KG1 (cell line): ENCODE results near the gene GARNL3.

Experiments used
- DNase-seq: peaks from one replicate; lab custom pipeline; 2025; lab: John Stamatoyannopoulos, UW

The GARNL3 gene

DNA sequence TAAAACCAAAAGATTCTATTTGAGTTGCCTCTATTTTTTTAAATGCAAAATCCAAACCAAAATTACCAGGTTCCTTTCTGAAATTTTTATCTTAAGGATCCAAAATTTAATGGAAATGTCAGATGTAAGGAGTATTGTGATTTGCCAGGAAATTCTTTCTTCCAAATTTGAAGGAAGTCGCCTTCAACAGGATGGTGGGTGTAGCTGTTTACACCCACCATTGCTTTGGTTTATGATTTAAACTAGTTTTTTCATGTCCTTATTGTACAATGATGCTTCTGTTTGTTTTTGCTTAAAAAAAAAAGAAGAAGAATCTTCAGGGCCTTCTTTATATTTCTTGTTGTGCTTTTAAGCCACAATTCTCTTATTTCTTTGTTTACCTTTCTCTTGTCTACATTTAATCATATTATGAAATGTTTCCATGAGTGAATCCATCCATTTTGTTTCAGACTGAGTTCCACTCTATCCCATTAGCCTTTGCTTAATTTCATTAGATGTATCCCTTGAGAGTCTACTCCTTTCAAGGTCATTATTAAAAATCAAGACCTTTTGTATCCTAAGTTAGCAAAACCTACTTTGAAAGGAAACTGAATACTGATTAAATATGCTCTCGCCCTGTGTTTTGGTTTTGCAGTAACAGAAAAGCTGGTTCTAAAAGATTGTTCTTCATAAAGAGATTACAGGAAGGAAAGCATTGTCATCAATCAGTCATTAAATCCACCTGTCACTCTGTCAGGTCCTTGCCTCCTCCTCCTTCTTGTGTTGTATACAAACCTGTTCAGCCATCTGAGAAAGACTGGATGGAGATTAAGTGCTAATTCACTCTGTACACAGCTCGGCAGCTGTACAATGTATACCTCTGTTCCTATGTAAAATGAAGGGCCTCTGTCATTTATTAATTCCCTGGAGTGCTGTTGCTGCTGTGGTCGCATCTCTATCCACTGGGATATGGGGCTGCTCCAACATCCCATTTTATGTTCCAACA is 86.9 kb downstream of the GARNL3 start:
- no peak for DNase-seq

DNA sequence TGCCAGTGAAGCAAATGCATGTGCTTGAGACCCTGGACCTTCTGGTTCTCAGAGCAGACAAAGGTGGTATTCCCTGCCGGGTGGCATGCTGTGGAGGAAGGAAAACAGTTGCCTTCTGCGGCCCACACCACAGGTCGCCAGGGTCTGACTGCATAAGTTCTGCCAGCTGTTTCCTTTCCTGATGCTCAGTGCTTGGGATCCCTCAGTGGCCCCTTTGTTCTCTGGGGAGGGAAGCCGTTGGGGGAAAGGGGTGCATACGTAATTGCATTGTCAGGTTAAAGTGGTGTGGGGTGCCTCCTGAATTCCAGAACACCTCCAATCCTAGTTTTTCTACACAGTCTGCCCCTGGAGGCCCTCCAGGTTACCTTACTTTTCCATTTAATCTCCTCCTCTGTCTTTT is 89.3 kb downstream of the GARNL3 start:
- DNase-seq = no peak

DNA sequence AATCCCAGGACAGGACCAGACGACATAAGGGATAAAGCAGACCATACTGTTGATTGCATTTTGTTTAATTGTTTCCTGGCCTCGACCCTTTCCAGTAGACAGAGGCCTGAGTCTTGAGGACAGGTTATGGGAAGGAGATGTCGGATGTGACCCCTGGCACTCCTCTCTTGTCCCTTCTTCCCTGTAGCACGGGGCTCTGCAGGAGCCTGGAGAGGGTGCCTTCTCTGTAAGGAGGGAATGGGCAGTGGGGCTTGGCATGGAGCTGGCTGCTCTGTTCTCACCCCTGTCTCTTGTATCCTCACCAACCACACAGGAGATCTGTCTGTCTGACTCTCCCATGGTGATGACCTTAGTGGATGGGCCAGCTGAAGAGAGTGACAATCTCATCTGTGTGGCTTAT is 92.3 kb downstream of the GARNL3 start:
- no peak for DNase-seq

DNA sequence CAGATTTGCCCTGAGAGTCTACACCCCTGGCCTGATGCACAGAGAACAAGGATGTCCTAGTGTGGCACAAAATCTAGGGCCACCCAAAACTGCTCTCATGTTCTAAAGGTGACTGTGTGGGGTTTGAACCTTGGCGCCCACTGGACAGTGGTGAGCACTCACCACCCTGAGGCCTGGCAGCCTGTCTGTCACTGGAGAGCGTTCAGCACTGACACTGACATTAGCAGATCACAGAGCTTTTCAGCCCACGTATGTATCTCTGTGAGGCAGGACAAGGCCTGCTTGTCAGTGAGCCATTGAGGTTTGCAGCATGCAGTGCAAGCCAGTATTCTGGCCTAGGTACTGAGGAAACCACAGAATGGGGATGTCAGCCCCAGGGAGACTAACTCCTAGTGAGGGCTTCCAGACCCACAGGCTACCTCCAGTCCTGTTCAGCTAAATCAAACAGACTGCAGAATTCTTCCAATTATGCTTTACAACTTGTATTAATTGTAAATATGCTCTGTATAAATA is 93.5 kb downstream of the GARNL3 start:
- no peak for DNase-seq

DNA sequence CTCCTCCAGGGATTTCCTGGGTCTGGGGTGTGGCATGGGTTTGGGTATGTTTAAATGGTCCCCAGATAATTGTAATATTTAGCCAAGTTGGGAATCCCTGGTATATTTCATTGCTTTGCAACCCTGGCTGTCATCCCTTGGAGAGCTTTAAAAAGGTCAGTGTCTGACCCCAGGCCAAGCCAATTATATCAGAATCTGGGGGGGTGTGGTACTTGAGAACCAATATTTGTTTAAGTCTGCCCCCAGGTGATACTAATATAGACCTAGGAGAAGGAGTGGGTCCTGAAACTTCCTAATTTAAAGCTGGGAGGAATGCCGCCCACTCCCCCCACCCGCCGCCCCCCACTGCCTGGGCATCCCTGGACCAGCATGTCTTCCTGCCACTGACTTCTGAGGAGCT is 94.2 kb downstream of the GARNL3 start:
- DNase-seq = no peak

DNA sequence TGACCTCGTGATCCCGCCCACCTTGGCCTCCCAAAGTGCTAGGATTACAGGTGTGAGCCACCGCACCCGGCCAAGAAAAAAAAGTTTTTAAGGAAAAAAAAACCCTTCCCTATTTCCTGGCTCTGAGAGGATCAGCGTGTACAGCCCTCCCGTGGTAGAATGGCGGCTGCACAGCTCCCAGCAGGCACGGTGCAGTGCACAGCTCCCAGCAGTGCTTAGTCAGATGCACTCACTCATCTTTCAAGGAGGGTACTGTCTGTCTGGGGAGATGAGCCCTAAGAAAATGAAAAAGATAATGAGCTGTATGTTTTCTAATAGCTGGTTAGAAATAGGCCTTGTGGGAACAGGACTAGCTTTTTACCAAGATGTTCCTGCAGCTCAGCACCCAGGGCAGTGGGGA is 95.7 kb downstream of the GARNL3 start:
- no peak for DNase-seq

DNA sequence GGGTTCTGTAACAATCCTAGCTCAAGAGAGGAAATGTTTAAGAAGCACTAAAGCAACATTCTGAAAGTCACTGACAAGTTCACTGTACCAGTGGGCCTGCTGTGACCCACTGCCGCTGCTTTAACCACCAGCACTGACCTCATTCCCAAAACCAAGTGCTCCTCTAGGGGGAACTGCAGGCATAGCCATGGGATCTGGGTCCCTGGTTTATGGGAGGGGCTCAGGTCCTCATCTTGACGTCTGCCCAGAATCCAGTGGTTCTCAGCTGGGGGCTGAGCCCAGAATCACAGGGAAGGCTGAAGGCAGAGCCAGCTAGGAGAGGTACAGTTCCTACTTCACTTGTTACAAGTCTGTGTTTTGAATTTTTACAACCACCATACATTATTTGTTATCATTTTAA is 96.3 kb downstream of the GARNL3 start:
- no peak for DNase-seq

DNA sequence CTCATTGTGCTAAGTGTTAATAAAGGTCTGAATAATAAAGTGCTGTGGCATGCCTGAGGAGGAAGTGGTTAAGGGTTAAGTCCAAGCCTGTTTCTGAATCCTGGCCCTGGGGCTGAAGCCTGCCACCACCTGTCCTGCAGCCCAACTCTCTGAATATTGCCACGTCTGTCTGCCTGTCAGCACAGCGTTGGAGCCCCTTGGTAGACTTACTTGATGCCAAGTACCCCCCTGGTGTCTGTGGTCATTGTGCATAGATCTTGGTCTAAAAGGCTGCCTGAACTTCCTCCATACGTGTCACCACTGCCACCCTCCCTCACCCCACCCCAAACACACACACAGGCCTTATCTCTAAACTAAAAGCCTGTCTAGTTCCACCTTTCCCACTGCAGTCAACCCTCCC is 97.0 kb downstream of the GARNL3 start:
- no peak for DNase-seq

DNA sequence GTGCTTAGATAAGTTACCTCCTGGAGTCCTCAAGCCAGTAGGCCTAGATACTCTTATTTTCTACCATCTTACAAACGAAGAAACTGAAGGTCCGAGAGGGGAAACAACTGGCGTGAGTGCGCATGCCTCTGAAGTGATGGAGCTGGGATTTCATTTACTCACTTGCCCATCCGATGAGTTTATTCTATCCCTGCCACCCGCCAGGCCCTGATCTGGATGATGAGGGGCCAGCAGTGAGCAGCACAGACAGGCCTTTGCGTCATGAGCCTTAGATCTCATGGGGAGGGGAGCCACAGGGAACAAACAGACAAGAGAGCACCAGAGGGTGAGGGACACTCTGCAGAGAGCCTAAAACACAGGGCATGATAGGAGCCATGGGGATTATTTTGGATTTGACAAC is 98.3 kb downstream of the GARNL3 start:
- no peak for DNase-seq

DNA sequence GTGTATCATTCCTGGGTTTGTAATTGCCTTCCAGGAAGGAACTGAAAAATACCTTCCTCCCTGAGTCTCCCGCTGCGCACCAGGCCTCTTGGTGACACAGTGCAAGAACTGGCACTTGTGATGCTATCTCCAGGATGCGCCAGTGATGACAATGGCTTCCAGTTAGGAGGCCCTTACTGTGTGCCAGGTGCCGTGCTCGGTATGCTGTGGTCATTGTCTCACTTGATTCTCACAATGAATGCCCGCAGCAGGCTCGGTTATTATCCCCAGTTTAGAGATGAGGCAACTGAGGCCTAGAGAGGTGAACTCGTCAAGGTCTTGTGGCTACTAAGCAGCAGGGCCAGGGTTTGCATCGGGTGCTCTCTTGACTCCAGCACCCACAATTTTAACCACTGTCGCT is 100.9 kb downstream of the GARNL3 start:
- DNase-seq = no peak

DNA sequence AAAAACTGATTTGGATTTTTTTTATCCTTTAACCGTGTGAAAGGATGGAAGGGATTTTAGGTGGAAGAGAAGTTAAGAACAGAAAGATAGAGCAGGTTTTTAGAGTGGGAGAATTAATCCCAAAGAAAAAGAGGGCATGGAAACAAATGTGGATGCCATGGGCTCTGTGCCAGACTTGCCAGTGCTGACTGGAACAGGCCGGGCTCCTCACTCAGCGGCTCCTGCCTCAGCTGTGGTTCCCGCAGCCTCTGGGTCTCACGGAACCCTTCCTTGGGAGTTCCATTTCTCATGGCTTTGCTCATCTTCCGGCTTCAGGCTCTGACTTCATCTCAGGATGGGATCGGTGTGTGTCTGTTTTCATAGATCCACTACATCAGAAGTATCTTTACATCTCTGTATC is 102.0 kb downstream of the GARNL3 start:
- no peak for DNase-seq

DNA sequence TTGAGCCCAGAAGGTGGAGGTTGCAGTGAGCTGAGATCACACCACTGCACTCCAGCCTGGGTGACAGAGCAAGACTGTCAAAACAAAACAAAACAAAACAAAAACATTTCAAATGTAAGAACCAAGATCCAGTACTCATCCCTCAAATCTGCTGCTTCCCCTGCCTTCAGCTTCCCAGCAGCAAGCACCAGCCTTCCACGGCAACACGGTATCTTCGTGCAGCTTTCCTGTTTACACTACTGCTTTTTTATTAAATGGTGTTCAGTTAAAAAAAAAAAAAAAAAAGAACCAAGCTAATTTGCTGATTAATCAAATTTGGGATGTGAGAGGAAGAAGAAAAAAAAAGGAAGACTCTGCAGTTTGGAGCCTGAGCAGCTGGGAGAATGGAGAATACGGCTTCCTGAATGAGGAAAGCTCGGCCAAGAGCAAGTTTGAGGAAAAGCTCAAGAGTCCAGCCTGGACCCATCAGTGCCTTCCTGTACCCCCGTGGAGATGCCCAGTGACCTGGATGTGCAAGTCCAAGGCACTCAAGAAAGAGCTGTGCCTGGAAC is 104.4 kb downstream of the GARNL3 start:
- DNase-seq = no peak

DNA sequence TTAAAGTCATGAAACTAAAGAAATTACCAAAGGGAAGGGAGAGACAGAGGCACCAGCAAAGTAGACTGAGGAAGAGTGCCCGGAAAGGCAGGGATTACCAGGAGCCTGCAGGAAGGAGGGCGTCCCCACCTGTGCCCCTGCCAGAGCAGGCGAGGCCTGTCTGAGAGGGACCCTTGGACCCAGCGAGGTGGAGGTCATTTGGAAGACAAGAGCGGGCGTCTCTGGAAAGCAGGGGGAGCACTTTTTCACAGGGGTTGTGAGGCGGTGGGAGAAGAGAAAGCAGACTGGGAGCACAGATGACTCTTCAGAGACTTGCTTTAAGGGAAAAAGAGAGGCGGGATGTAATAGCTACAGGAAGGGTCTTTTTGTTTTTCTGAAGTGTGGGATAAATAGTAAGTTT is 104.9 kb downstream of the GARNL3 start:
- no peak for DNase-seq

DNA sequence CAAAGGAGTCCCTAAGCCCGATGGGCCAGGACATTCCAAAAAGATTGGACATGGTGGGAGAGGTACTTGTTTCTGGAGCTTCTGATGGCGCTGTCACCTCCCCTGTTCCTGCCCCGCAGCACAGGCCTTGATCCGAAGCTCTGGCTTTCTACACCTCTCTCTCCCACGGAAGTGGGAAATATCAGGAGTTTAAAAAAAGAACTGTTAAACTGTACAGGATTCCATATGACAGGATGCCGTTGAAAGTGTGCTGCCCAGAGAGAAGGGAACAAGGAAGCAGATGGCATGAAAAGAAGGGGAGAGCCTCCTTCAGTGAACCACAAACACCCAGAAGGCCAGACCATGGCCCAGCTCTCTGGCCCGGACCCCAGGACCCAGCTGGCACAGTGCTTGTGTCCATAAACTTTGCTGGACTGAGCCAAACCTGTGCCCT is 105.6 kb downstream of the GARNL3 start:
- no peak for DNase-seq

DNA sequence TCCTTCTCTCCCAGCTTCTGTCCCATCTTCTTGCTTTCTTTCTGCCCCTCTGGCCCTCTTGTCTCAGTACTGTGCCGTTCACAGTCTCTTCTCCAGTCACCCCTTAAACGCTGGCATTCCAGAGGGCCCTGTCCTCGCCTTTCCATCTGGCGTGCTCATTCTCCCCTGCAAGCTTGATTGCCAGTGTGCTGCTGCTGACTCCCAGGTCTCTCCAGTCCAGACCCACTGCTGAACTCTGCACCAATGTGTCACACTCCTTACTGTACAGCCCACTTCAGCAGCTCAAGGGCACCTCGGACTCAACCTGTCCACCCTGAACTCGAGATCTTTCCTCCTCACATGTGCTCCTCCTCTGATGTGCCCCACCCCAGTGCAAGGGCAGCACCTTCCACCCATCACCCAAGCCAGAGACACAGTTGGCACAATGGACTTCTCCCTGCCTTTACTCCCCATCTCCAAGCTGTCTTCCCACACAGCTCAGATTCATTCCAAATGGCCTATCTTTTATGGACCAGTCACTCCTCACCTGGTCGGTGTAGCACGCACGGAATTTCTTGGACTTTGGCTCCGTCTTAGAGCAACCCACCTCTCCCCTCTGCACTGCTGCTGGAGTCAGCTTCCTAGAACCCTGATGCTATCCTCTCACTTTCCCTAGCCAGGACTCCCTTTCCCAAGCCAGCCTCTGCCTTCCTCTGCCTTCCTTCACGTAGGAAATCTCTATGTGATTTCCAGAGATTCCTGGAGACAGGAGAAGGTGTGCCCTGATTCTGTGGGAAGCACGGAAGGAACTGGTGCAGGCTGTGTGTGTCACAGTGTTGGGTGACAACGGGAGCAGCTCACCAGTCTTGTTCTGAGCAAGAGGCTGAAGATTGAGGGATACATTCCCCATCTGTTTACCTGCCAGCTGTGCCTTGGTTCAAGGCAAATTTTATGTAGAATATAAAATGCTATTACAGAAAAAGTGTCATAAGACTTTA is 106.4 kb downstream of the GARNL3 start:
- no peak for DNase-seq

DNA sequence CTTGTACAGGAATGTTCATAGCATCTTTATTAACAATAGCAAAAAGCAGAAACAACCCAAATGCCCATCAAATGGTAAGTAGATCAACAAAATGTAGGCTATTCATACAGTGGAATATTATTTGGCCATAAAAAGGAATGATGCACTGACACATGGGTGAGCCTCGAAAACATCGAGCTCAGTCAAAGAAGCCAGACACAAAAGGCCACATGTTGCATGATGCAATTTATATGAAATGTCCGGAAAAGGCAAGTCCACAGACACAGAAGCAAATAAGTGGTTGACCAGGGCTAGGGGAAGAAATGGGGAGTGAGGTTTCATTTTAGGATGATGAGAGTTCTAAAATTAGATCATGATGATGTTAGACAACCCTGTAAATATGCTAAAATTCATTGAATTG is 115.9 kb downstream of the GARNL3 start:
- DNase-seq = no peak

DNA sequence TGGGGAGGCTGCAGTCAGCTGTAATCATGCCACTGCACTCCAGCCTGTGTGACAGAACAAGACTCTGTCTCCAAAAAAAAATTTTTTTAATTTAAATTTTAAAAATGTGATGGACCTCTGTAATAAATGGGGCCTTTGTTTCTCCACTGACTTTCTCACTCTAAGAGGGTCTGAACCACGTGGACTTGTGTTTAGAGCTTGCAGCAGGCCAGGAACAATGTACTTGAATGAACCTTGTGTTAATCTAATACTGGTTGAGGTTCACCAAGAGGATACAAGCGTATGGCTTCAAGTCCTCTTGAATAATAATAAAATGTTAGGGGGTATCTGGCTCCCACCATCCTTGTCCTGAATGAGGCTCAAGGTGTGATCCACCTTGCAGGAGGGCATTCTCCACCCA is 118.0 kb downstream of the GARNL3 start:
- no peak for DNase-seq

DNA sequence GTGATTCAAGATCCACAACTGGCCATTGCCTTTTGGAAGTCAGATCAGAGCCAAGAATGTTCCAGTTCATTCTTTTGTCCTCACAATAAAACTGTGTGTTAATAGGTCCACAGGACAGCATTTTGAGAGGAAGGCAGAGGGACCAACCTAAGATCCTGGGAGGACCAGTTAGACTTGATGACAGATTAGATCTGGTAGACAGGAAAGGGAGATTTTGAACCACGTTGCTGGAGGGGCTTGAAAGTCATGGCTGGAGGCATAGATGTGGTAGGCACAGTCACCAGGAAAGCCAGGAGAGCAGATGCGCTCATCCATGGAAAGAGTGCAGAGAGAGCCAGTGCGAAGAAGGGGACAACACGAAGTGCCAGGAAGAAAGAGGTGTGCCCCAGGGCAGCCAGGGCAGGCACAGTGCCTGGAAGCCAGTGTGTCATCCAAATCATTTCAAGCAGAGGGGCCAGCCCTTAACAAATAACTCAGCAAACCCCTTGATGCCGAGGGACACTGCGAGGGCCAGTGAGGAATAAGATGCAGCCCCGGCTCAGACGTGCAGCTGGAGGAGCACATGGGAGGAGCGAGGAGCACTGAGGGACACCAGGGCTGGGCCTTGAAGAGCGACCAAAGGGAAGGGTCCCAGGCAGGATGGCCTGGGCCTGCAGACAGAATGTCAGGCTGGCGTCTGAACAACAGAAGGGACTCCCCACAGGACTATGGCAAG is 119.6 kb downstream of the GARNL3 start:
- DNase-seq = no peak

DNA sequence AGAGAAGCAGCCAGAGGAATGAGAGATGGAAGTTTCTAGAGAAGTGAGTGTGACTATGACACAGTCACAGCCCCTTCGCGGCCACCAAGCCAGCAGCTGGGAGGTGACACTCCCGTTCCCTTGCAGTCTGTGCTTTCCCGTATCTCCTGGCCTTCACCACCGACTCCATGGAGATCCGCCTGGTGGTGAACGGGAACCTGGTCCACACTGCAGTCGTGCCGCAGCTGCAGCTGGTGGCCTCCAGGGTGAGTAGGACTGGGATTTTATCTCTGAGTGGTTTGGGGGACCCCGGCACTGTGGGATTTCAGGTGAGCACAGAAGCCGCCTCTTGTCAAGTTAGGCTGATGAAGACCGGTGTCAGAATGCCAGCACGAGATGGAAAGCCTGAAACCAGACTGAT is 120.3 kb downstream of the GARNL3 start:
- DNase-seq = no peak

DNA sequence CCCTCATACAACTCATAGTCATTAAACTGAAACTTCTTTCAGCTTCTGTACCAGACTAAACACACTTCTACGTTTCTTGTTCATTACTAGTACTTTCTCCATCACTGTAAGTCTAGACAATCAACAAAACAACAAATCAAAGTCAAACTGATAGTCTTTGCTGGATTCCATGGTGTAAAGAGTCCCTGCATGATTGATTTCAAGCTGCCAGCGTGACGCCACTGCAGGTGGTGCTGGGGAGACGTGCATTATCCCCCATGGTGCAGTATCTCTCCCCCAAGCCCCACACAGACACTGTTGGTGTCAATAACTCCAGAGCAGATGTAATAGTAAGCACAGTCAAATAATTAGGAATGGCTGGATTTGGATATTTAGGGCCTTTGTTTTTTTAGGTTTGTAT is 121.7 kb downstream of the GARNL3 start:
- no peak for DNase-seq

DNA sequence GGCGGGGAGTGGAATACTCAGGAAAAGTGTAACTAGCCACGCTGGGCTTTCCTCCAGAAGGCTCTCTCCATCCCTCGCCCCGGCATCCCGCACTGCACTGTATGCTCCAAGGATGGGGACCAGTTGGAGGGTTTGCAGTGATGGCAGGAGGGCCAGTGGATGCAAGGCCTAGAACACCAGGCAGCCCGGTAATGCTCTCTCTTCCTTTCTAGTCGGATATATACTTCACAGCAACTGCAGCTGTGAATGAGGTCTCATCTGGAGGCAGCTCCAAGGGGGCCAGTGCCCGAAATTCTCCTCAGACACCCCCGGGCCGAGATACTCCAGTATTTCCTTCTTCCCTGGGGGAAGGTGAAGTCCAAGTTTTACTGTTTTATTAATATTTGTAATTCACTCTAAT is 122.4 kb downstream of the GARNL3 start:
- DNase-seq = no peak
